Measurements from ENCODE around the gene SETDB2.
"Not testable (repeated sequence)": the region's sequence is repeated elsewhere in the genome, so short reads cannot be mapped to it uniquely, and the experiment has no call there.

Gene SETDB2

DNA sequence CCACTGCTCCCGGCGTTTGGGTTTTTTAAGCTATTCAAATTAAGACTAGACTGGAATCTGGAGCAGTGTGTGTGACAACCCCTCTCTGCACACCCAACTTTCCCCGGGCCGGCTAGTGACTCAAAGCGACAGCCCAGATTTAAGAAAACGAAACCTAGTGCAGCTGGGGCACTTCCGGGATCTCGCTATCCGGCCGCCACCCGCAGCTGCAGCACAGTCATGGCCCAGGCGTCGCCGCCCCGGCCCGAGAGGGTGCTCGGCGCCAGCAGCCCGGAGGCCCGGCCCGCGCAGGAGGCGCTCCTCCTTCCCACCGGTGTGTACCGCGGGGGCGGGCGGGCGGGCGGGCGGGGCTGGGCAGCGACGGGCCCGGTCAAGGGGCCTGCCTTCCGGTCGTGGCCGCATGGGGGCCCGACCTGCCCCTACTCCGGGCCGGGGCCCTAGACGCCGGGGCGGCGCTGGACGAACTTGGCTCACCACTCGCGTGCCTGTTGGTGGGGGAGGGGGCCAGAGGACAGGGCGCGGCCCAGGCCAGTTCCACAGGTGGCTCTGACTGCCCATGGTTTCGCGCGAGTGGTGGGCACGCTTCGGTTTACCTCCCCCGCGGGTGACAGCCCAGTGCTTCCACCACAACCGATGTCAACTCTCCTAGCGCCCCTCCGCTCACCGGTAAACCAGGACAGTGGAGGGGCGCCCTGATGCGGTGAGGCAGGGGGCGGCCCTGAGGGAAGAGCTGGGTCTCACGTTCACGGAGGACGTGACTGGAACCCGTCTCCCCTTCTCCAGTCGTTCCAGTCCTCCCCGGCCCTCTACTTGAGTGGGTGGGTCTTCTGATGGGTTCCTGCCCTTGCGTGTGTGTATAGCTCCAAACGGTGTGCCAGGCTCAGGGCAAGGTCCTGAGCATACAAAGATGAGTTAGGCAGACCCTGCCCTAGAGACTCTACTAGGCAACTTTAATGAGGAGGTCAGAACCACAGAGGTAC is 52.0 kb downstream of the SETDB2 start, which contains the start of gene PHF11:
Gene PHF11 (plus strand): TSS at position 171 of the 980 bp plus-strand sequence. CDS start 49 bp downstream, at position 220.
- TF ChIP-seq, protein P1, sequence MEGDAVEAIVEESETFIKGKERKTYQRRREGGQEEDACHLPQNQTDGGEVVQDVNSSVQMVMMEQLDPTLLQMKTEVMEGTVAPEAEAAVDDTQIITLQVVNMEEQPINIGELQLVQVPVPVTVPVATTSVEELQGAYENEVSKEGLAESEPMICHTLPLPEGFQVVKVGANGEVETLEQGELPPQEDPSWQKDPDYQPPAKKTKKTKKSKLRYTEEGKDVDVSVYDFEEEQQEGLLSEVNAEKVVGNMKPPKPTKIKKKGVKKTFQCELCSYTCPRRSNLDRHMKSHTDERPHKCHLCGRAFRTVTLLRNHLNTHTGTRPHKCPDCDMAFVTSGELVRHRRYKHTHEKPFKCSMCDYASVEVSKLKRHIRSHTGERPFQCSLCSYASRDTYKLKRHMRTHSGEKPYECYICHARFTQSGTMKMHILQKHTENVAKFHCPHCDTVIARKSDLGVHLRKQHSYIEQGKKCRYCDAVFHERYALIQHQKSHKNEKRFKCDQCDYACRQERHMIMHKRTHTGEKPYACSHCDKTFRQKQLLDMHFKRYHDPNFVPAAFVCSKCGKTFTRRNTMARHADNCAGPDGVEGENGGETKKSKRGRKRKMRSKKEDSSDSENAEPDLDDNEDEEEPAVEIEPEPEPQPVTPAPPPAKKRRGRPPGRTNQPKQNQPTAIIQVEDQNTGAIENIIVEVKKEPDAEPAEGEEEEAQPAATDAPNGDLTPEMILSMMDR (IDR thresholded peaks at IDR 0.05; ENCODE audit: low read depth, low read length, missing control alignments) = no peak
- peak; percentile 88 for DNase-seq (ENCODE audit: low read depth)
- peak within 1 kb of the TSS; percentile 59 for H3K4me3 ChIP-seq (ENCODE audit: low read depth, low read length)

DNA sequence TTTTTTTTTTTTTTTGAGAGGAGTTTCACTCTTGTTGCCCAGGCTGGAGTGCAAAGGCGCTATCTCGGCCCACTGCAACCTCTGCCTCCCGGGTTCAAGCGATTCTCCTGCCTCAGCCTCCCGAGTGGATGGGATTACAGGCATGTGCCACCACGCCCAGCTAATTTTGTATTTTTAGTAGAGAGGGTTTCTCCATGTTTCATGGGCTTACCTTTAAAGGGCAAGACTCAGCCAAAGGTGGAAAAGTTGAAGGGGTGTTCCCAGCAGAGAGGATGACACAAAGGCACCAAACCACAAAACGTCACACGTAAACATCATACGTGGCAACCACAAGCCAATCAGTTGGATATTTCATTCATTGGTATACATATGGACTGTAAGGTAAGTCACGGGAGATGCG is 52.8 kb downstream of the SETDB2 start:
- DNase-seq (ENCODE audit: low read depth) = not testable (repeated sequence)
- peak overlapping the region; percentile 59; the same call in 1 of the 2 replicates for H3K4me3 ChIP-seq (ENCODE audit: low read depth, low read length)

DNA sequence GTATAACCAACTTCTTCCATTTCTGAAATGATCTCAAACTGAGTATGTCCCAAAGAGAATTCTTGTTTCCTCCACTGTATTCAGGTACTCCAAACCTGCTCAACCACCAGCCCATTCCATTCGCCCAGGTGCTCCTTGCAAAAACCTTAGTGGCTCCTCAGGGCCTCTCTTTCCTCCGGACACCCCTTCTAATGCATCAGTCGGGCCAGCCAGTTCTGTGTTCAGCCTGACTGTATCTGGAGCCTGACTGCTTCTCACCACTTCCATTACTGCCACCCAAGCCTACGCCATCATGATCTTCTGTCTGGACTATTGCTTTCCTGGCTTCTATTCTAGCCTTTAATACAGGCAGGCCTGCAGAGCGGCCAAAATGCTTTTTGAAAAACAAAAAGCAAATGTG is 53.2 kb downstream of the SETDB2 start:
- H3K4me3 ChIP-seq (ENCODE audit: low read depth, low read length) = no peak overlapping the region
- TF ChIP-seq, protein P1 (IDR thresholded peaks at IDR 0.05; ENCODE audit: low read depth, low read length, missing control alignments) = no peak
- no peak for DNase-seq (ENCODE audit: low read depth)

DNA sequence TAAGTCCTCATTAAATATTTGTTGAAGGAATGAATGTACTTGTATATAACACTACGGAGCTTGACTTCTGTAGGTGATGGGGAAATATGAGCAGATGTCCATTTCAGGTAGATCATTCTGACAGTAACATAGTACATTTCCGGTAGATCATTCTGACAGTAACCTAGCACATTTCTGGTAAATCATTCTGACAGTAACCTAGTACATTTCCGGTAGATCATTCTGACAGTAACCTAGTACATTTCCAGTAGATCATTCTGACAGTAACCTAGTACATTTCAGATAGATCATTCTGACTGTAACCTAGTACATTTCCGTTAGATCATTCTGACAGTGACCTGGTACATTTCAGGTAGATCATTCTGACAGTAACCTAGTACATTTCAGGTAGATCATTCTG is 54.1 kb downstream of the SETDB2 start:
- TF ChIP-seq, protein P1 (IDR thresholded peaks at IDR 0.05; ENCODE audit: low read depth, low read length, missing control alignments) = no peak
- H3K4me3 ChIP-seq (ENCODE audit: low read depth, low read length) = no peak overlapping the region
- DNase-seq (ENCODE audit: low read depth) = no peak

DNA sequence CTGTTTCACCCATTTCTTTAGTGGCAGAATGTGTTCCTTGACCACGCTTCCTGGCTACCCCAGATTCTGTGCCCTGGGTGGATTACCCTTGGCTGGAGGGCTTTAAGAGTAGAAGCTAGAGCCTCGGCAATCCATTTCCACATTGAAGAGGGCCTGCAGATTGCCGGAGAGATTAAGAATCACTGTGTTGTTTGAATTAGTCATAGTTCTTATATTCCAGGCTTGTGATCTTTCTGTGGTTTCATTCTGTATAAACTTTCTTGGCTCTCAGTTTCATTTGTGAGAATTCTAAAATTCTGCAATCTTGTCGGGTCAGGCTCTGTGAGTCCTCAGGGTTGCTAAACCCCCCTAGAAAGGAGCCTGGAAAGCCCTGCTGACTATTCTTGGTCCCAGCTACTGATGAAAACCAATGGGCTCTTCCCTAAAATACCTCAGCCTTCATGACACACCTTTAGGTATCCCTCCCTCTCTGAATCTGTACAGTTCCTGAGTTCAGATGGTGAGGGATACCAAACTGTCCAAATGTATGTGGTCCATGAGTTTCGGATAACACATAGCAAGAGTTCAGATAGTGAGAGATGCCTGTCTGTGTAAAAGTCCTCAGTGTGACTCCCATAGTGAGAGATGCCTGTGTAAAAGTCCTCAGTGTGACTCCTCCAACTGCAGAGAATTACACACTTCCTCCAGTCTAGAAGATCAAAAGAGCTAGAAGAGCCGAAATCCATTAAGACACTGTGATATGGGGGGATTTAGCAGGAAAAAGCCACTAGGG is 56.0 kb downstream of the SETDB2 start:
- TF ChIP-seq, protein P1 (IDR thresholded peaks at IDR 0.05; ENCODE audit: low read depth, low read length, missing control alignments) = no peak
- H3K4me3 ChIP-seq (ENCODE audit: low read depth, low read length) = no peak overlapping the region
- DNase-seq (ENCODE audit: low read depth) = no peak

DNA sequence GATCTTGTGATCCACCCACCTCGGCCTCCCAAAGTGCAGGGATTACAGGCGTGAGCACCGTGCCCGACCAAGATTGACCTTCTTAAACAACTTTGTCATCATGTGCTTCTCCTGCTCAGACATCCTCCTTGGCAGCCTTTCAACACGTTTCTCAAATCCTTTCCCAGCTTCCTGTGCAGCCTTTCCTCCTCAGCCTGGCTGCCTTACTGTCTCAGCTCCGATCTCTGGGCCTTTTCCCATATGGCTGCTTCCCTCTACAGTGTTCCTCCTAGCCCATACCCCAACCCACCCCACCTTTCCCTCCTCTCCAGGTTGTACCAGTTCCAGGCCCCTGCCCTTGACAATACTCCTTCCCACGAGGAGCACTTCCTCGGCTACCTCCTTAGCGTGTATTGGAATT is 58.9 kb downstream of the SETDB2 start:
- TF ChIP-seq, protein P1 (IDR thresholded peaks at IDR 0.05; ENCODE audit: low read depth, low read length, missing control alignments) = no peak
- no peak for DNase-seq (ENCODE audit: low read depth)
- H3K4me3 ChIP-seq (ENCODE audit: low read depth, low read length) = no peak overlapping the region

DNA sequence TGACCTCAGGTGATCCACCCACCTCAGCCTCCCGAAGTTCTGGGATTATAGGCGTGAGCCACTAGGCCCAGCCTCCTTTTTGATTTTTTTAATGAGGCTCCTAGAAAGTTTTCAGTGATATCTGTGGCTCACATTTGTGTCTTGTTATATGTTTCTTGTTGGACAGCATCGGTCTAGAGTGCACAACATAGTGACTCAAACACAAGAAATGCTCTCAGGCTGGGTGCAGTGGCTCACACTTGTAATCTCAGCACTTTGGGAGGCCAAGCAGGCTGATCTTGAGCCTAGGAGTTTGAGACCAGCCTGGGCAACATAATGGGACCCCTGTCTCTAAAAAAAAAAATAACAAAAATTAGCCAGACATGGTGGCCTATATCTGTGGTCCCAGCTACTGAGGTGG is 59.9 kb downstream of the SETDB2 start:
- TF ChIP-seq, protein P1 (IDR thresholded peaks at IDR 0.05; ENCODE audit: low read depth, low read length, missing control alignments) = no peak
- no peak for DNase-seq (ENCODE audit: low read depth)
- no peak overlapping the region for H3K4me3 ChIP-seq (ENCODE audit: low read depth, low read length)

Measured in GM12864 (cell line).